Dedifferentiated amniotic fluid mesenchymal stem cell (primary cell): ENCODE measurements around the gene TNNI2.
A peak's percentile ranks its signal among the peaks of the same experiment; 100 is the strongest.
"Not testable (repeated sequence)": the region's sequence is repeated elsewhere in the genome, so short reads cannot be mapped to it uniquely, and the experiment has no call there.

Experiments used
- DNase-seq: peaks from one replicate; pipeline ENCODE4 v3.0.0-alpha.2; 2016; ENCODE audit errors: extremely low spot score

TNNI2 gene

DNA sequence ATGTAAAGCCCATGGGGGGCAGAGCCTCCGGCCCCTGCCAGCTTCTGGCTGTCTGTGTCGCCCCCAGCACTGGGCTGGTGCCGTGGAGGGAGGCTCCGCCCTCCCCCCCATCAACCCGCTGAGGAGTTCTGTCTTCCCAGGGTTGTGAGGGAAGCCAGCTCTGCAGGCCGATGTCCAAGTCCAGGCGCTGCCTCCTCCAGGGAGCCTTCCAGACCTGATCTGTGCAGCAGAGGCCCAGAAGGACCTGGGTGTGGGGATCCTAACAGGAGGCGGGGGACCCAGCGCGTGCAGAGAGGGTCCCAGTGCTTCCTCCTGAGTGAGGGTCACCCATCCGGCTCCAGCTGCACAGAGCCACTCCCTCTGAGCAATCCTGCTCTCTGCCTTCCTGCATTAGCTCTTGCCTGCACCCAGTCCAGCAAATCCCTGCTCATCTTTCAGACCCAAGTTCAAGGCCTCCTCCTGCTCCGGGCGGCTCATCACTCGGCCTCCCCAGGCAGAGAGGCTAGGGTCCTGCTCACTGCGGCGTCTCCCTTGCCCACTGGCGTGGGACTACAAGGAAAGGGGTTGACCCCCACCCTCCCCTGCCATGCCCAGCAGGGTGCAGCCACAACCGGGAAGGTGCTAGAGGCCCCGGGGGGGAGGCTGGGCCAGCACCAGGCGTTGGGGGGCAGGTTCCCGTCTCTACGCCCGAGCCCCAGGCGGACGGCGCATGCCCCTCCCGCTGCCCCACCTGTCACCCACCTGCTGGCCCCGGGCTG, 36.5 kb downstream of the TNNI2 start:
- no peak for DNase-seq

DNA sequence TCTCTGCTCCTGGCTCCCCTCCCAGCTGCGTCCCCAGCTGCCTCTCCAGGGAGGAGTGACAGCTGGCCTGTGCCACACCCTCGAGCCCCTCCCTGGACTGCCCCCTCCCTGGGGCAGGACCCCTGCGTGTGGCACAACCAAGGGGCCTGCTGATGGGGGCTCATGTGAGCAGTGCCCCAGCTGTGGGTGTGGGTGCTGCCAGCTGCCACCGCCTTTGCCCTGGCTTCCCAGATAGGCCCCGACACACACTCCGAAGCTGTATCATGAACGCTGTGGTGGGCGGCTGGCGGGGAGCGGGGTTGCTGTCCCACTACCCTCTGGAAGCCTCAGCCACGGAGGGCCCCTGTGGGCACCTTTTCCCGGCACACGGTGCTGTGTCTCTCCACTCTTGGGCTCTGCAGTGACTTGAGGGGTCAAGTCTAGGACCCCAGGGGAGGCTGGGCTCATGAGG, 37.1 kb downstream of the TNNI2 start:
- not testable (repeated sequence) for DNase-seq

DNA sequence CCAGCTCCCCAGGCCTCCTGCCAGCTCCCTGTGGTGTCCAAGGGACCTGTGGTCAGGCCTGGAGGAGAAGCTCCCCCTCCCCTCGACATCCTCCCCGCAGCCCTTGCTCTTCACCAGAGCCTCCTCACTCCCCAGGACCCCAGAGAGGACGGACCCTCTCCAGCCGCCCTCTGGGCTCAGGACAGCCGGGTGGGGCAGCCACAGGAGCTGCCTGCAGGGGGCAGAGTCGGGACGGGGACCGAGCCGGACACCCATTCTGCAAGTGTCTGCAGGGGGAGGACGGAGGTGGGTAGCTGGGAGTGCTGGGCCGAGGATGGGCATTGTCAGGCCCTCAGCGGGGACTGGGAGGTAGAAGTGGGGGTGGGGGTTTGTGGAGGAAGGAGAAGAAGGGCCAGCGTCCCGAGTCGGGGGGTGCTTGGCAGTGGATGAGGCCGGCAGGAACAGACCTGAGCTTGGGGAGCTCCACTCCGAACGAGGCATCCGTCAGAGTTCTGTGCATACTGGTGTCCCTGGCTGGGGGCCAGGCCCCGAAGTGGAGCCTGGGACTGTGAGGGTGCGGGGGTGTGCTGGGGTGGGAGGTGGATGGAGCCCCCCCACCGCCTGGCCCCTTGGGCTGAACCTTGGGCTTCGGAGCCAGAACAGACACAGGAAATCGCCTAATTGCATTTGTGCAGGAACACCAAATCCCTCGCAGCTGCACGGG, 37.7 kb downstream of the TNNI2 start:
- no peak for DNase-seq

DNA sequence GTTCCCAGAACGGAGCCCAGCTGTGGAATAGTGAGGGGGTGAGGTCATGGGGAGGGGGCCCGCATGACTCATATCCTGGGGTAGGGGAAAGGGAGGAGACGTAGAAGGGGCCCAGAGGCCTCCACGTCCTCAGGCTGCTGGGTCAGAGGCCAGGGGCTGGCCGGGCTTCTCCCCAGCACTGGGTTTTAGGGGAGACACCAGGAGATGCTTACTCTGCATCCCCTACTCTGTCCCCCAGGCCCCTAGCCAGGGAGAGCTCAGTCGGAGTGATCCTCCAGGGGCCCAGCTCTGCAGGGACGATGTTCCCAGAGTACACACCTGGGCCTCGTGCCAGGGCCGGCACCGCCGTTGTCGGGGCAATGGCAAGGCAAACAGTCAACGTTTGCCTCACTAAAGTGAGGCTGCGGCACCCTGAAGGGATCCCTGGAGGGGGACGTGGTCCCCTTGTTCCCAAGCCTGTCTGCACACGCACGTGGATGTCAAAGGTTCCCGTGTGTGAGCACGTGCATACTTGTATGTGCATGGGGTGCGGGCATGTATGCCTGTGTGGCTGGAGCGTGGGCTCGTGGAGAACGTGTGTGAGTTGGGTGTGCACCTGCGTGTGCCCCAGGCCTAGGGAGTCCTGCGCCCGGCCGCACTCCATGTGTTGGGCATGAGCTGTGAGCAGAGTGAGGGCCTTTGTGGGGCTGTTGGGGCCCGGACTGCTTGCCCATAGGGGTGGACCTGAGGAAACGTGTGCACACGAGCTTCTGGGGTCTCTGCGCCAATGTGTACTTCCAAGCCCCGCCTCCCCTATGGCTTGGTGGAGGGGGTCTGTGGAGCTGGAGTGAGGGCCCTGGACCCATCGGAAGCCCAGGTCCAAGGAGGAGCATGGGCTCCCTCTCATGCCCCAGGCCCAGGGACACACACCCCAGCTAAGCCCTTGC, 38.7 kb downstream of the TNNI2 start:
- no peak for DNase-seq

DNA sequence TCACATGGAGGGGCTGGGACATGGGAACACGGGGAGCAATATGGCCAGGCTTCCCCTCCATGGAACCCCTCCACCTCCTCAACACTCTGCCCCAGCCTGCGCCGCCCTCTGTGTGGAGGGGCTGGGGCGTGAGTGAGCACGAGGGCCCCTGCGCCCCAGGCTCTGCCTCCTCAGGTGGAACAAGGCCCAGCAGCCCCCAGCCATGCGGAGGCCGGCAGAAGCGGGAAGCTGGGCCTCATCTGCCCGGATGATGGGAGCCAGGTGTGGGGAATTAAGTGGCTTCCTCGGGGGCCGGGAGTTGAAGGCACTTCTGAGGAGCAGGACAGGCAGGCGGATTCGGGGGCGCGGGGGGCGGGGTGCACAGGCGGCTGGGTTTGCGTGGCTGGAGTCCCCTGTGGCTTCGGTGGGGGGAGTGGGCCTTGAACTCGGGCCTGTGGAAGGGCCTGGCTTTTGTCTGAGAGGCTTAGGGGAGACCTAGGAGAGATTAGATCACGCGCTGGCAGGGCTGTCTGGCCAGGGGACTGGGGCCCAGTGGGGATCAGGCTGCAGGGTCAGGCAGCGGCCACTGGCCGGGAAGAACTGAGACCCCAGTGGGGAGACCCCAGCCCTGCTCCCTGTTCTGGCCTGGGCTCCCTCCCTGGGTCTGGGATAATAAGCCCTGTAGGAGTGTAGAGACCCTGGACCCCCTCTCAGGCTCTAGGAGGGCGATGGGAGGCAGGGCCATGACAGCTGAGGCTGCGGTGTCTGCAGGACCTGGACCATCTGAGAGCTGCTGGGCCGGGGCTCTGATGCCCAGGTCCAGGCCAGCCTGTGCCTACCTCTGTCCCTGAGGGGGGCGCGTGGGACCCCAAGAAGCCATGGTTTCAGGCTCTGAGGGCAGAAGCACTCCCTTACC, 39.6 kb downstream of the TNNI2 start:
- no peak for DNase-seq

DNA sequence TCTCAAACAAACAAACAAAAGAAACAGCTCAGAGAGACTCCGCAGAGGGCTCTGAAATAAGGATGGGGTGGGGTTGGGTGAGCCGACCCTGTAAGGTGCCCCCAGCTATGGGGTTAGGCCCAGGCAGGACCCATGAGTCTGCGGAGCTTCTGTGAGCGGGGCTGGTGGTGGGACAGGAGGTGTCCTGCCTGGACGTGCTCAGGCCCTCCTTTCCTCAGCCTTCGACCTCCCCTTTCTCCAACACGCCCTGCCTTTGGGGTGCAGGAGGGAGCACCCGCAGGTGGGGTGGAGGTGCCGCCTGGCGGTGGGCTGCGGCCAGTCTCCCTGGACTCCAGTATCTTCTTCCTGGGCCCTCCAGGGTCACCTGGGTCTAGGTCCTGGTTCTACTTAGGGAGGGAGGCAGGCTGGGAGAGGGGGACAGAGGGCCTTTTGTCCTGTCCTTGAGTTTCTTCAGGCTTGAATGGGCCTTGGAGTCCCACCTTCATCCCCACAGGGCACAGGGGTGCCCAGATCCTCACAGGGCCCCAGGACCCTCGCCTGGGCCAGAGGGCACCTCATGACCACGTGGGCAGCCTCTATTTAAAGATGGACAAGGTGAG, 40.7 kb downstream of the TNNI2 start:
- DNase-seq, result no peak

DNA sequence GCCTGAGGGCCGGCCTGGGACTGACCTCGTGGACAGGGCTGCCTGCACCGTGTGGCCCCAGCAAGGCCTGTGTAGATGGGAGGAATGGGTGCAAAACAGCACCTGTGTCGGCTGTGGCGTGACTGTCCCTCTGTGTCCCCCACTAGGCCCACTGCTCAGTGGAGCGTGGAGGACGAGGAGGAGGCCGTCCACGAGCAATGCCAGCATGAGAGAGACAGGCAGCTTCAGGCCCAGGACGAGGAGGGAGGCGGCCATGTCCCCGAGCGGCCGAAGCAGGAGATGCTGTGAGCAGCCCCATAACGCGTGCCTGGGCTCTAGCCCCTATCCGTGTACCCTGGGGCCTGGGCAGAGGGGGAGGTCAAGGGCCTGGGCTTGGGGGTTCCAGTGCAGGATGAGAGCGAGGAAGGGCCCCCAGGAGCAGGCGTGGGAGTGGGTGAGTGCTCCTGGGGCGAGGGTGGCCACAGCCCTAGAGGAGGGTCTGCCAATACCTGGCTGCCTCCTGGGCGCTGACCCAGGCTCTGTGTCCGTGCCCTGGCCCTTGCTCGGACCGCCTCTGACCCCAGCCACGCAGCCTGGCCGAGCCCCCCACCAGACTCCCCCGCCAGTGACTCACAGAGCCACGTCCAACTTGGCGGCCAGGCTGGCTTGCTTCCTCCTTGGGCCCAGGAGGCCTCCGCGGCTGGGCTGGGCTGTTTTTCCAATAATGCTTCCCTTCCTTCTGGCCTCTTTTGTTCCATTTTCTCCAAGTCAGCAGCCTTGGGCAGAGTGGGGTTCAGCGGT, 41.4 kb downstream of the TNNI2 start:
- DNase-seq, result no peak

DNA sequence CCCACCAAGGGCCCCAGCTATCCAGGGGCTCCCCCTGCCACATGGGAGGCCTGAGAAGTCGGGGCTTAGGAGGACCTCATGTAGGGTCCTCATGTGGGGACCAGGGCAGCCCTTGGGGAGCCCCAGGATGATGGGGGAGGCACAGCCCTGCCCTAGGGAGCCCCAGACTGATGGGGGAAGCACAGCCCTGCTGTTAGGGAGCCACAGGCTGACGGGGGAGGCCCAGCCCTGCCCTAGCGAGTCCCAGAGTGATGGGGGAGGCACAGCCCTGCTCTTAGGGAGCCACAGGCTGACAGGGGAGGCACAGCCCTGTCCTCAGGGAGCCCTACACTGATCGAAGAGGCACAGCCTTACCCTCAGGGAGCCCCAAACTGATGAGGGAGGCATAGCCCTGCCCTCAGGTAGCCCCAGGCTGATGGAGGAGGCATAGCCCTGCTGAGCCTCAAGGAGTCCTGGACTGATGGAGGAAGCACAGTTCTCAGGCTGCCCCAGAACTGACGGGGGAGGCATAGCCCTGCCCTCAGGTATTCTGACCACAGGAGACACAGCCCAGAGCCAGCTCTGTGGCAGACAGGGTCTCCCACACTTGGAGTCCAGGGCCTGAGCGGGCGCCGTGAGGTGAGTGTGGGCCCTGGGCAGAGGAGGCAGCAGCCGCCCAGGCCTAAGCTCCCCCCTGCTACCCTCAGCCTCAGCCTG, 42.1 kb downstream of the TNNI2 start:
- DNase-seq, result no peak

DNA sequence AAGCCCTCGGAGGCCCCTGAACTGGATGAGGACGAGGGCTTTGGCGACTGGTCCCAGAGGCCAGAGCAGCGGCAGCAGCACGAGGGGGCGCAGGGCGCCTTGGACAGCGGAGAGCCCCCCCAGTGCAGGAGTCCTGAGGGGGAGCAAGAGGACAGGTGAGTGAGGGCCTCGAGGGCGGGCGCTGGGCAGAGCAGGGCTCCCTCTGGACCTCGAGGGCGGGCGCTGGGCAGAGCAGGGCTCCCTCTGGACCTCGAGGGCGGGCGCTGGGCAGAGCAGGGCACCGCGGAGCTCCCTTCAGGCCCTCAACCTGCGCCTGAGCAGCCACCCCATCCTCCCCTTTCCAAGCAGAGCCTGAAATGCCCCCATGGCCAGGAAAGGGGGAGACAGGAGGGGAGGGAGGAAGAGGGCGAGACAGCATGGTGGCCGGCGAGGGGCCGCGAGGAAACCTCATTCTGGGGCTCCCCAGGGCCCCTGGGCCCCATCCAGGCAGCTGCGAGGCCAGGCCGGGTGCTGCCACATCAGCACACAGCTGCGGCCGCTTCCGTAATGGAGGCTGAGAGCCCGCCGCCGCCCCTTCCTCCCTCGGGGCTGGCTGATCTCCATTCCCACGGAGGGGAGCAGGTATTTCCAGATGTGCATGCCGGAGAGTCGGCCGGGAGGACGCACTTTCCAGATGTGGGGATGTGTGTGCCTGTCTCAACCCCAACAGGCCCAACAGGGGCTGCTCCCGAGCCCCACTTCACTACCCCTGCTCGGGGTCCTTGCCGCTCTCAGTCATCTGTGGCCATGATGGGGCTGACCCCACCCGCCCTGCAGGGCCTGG, 42.9 kb downstream of the TNNI2 start:
- no peak for DNase-seq

DNA sequence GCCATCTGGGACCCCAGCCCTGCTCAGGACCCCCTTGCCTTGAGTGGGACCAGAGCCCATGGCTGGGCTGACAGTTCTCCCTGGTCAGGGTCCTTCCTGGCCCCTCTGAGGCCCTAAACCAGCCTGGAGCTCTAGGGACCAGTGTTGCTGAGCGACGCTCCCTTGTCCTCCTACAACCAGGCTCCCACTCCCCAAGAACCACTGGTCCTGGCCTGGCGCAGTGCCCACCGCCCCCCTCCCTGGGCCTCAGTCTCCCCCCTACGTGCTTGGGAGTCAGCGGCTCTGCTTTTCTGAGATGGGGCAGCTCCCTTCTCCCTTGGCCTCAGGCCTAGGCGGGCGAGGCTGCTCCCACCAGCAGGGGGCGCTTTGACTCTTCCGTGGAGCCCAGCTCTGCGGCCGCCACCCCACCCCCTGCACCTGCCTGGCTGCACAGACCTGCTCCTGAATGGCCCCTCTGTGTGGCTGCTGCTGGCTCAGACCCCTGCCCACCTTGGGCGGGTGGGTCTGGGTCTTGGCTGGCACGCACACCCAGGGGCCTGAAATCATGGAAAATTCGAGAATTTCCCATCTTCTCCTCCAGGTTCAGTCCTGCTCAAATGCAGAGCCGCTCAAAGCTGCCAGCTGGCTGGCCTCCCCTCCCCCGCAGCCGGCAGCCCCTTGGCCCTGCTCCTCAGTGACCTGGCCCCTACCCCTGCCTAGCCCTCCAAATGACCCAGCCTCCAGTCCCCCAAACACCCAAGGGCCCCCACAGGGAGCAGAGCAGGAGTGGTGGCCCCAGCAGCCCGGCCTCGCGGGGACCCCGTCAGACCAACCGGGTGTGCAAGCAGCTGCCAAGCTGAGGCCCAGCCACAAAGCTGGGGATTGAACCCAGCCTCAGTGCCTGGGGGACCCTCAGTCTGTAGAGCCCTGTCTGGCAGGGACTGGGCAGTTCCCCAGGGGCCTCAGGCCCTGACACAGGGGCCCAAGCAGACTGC, 43.8 kb downstream of the TNNI2 start:
- peak; percentile 58 for DNase-seq

DNA sequence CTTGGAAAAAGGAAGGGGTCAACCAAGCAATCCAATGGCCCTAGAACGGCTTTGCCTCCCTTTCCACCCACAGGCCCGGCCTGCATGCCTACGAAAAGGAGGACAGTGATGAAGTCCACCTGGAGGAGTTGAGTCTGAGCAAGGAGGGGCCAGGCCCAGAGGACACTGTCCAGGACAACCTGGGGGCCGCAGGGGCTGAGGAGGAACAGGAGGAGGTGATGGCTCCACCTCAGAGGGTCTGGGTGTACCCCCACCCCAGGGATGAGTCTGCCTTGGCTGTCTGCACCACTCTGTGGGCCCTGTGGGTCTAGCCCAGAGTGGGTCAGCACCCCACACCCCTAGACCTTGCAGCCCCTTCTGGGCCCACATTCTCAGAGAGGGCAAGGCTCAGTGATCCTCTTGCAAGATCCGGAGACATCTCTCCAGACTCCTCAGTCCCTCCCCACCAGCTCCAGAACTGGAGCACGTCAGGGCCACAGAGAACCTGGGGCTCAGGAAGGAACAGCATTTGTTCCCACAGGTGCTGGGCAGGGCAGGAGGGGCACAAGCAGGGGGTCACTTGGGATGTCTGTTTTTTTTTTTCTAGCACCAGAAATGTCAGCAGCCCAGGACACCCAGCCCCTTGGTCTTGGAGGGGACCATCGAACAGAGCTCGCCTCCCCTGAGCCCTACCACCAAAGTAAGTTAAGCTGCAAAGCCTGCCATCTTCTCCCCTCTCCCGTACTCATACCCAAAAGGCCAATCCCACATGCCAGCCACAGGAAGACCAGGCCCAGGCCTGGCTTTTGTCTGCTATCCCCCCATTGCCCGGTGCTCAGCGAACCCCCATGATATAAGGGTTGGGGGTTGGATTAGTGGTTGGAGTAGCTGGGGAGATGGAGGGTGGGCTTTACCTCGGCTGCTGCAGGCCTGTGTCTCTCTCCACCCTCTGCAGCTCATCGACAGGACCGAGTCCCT, 44.8 kb downstream of the TNNI2 start:
- no peak for DNase-seq

DNA sequence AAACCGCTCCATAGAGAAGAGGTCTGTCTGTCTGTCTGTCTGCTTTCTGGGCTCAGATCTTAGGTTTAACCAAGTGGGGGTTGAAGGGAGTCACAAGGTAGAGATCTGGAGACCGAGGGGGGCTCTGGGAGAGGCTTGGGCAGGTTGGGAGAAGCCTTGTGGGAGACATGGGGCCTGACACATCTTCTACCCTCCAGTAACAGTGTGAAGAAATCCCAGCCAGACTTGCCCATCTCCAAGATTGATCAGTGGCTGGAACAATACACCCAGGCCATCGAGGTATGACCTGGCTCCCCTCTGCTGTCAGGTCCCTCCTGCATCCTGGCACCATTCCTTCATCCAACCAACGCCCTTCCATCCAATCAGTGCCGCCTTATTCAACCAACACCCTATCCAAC, 45.5 kb downstream of the TNNI2 start:
- DNase-seq, result no peak

DNA sequence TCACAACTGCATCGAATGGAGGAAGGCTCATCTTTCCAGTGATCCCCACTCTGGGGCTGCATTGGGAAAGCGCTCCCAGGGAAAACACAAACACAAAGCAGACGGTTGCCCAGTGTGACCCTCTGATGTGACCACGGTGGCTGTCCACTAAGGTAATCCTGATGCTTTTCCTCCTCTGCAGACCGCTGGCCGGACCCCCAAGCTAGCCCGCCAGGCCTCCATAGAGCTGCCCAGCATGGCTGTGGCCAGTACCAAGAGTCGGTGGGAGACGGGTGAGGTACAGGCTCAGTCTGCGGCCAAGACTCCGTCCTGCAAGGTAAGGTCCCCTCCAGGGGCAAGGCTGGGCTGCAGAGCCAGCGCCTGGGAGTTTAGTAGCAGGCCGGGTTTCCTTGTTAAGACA, 47.8 kb downstream of the TNNI2 start:
- not testable (repeated sequence) for DNase-seq

DNA sequence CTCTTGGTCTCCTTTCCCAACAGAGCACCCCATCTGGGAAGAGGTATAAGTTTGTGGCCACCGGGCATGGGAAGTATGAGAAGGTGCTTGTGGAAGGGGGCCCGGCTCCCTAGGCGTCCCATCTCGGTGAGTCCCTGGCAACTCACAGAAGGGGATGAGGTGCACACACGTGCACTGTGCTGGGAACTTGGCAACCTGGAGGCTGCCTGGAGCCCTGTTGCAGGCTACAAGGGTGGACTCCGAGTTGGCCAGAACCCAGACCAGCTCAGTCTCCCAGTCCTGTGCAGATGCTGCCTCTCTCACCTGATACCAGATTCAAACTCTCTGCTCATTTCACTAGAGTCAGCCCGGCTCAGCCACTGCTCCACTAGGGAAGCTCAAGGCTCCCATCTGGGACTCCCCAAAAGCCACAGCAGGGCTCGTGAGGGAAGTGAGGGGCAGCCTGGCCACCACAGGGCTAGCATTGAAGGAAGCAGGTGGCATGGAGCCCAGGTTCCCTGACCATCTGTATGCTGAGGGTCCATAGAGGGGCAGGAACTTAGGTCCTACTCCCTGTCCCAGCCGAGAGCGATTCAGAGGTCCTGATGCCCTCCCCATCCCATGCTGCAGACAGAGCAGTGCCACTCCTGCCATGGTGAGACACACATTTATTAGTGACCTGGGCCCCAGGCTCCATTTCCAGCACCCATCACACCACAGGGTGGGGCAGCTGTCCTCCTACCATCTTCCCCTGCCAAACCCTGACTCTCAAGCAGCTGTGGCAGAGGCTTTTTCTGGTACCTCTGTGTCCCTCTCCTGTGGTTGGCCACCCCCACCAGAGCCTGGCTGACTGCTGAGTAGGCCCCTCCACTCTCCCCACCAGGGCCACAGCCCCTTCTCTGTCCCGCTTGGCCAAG, 48.9 kb downstream of the TNNI2 start:
- DNase-seq, result no peak

DNA sequence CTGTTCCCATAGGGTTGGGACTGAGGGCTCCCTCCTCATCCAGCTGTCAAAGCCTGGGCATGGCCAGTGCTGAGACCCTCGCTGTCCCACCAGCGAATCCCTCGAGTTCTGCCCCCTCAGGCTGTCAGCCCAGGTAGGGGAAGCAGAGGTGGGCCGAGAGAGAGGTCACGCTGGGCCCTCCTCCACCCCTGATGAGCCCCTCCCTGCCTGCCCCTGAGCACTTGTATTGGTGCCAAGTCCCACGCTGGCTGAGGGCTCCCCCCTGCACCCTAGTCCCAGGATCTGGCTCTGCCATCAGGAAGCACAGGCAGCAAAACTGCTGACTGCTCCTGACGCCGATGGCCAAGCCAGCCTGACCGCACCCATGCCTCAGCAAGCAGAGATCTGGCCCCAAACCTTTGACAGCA, 49.6 kb downstream of the TNNI2 start:
- DNase-seq, result no peak
